GM12875 (cell line): ENCODE results near the gene COL19A1.
"Not testable (repeated sequence)": the region's sequence is repeated elsewhere in the genome, so short reads cannot be mapped to it uniquely, and the experiment has no call there.

Experiments
- H3K4me3 ChIP-seq: one replicate; pipeline ENCODE4 v1.5.1; 2011; ENCODE audit warnings: low read depth, low read length, control low read depth
- CTCF ChIP-seq: IDR thresholded peaks from 2 replicates; pipeline ENCODE4 v1.5.1; 2011; ENCODE audit warnings: low read depth, mild to moderate bottlenecking, control low read depth, inconsistent platforms, low read length, moderate library complexity, borderline replicate concordance; ENCODE audit not compliant: insufficient read depth

Gene COL19A1

GRCh38 chr6:69942485-69942884 is 76.1 kb downstream of the COL19A1 start:
- no peak overlapping the region for H3K4me3 ChIP-seq
- TF ChIP-seq CTCF: no peak

DNA sequence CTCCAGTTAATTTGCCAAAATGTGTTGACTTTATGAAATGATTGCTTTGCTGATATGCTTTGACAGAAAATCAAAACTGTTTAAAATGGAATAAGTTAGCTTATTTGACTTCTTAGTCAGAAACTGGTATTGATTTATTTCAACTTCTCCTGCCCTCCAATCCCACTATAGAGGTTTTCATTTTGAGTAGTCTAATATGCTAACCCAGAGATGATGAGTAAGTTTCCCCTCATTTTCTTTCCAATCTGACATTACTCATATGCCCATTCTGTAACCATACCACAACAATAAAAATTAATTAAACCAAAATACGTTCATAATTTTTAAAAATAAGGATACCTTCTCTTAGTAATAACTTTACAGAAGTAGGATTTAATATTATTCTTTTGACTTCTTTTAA is 78.8 kb downstream of the COL19A1 start:
- no peak overlapping the region for H3K4me3 ChIP-seq
- TF ChIP-seq CTCF: no peak

DNA sequence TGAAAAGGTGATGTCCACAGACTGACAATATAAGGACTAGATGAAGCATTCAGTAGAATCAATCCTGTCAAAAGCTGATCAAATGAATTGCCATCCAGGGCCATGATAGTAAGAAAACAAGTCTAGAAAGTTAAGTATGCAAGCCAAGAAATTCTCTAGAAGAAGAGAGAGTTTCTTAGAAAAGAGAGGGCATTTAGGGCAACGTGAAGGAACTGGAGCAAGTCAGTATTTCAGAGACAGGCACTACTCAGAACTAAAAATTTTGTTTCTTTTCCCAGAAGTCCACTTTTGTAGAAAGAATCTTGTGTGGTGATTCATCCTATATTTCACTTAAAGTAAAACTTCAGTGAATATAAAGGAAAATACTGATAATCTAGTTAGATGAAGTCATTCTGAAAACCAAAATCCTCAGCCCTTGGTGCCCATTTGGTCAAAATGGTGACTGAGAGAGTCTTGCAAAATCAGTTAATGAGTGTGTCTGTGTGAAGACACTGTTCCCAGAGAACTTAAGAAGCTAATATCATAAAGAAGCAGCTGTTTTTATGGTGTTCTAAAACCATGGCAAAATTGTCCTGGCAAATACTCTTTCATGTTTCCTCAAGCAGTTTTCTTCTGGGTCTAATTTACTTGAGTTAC is 82.2 kb downstream of the COL19A1 start:
- TF ChIP-seq CTCF: no peak
- H3K4me3 ChIP-seq: no peak overlapping the region

DNA sequence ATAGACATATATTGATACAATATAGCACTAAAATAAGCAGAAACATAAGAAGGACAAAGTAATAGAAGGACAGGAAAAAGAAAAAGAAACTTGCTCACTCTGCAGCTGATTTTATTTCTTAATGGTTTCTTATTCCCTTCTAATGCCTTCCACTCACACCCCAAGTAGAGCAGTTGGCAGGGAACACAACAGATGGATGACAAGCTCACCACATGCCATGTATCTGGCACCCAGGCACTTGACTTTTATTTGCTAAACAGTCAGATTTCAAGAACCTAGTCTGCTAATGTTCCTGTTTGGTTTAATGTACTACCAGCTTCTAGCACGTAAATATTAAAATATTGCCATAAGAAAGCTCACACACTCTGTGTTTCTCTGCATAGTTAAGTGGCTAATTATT is 87.1 kb downstream of the COL19A1 start:
- TF ChIP-seq CTCF: no peak
- H3K4me3 ChIP-seq: no peak overlapping the region

DNA sequence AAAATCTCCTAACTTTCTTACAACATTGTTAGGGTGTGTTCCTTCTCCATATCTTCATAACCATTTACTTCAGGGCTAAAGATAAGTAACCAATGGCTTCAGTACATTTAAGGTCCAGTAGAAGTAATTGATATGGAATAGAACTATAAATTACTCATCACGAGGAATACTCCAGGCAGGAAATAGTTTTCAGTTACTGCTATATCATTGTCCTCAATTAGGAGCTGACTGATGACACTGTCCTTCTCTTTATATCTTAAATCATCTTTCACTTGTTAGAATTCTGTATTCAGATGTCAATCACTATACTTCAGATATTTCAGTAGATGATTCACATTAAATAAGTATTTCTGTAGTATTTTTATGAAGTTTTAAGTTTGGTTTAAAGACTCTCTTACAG is 88.4 kb downstream of the COL19A1 start:
- no peak overlapping the region for H3K4me3 ChIP-seq
- no peak for TF ChIP-seq CTCF

DNA sequence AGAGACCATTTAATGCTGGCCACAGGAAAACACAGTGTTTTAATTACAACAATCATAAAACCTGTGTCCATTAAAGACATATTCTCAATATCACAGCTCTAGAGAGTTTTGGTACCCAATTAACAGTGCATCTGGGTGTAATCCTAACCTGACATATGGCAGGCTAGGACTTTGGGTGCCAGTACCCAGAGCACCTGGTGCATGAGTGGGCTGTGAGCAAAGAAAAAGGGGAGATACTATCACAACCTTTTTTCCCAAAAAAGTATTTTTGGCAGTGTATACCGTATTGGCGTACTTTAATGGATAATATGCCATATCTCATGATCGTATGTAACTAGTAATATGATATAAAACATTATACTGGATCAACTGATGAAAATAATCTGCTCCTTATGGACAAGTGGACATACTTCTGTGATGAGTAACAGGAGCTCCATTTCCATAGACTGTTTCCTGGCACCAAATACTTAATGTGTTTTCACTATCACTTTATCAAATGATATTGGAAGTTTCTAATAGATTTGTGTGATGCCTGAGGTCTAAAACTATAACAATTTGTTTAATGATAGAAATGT is 91.7 kb downstream of the COL19A1 start:
- H3K4me3 ChIP-seq: no peak overlapping the region
- no peak for TF ChIP-seq CTCF

GRCh38 chr6:69958978-69959377 is 92.6 kb downstream of the COL19A1 start:
- TF ChIP-seq CTCF: no peak

DNA sequence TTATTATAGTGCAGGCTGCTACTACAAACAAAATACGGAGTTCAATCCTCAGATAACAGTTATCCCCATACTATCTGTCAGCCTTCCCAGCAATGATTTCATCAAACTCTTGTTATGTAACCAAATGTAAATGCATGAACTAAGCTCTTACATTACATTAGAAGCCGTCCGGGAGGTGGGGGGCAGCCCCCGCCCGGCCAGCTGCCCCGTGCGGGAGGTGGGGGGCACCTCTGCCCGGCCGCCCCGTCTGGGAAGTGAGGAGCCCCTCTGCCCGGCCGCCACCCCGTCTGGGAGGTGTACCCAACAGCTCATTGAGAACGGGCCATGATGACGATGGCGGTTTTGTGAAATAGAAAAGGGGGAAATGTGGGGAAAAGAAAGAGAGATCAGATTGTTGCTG is 99.6 kb downstream of the COL19A1 start:
- not testable (repeated sequence) for H3K4me3 ChIP-seq

More at GRCh38 chr6:69958978-69959377, 92.6 kb downstream of the COL19A1 start:
- no peak overlapping the region for H3K4me3 ChIP-seq
